Keratinocyte (primary cell): ENCODE measurements around the gene CFAP46. TPM values are rescaled to one million over a fixed set of nuclear protein-coding genes. Genes with fewer than 3 reads are reported as not detected.

Experiments
- DNase-seq: peaks from one replicate; pipeline ENCODE4 v3.0.0-alpha.2; 2011; ENCODE audit warnings: low read depth, missing footprints, low spot score
- FAIRE-seq: peaks from 2 replicates; lab custom pipeline; 2011; peaks lifted over from hg19 to GRCh38; lab: Jason Lieb, UNC
- H2AFZ ChIP-seq: 2 replicates; pipeline ENCODE4 v1.6.0; 2012; ENCODE audit warnings: low read length, control low read depth, inconsistent platforms; ENCODE audit not compliant: control insufficient read depth
- H3K27ac ChIP-seq: 2 replicates; pipeline ENCODE4 v1.5.1; 2011; ENCODE audit warnings: low read length; ENCODE audit not compliant: control insufficient read depth, insufficient read depth
- H3K27me3 ChIP-seq: 3 replicates; pipeline ENCODE4 v1.6.0; 2011; ENCODE audit warnings: low read length; ENCODE audit not compliant: control insufficient read depth, insufficient read depth; ENCODE audit errors: extremely low read depth
- H3K36me3 ChIP-seq, 2 experiments: 2 replicates in 1 of 2; 3 replicates in 1 of 2; pipeline ENCODE4 v1.5.1; 2011; ENCODE audit warnings: low read length in 2 of 2, mild to moderate bottlenecking in 1 of 2; ENCODE audit not compliant: control insufficient read depth in 2 of 2, insufficient read depth in 2 of 2; ENCODE audit errors: extremely low read depth in 1 of 2
- H3K4me1 ChIP-seq: 3 replicates; pipeline ENCODE4 v1.5.1; 2011; ENCODE audit warnings: low read length; ENCODE audit not compliant: control insufficient read depth, insufficient read depth; ENCODE audit errors: extremely low read depth
- H3K4me2 ChIP-seq: 3 replicates; pipeline ENCODE4 v1.6.0; 2011; ENCODE audit warnings: low read depth, low read length; ENCODE audit not compliant: control insufficient read depth, insufficient read depth; ENCODE audit errors: extremely low read depth
- H3K4me3 ChIP-seq, 3 experiments: fragments of 200-600 bp in 1 of 3; sonication (generic) in 1 of 3; 2 replicates in 2 of 3; 3 replicates in 1 of 3; pipeline ENCODE4 v1.5.1; 2011 to 2016; ENCODE audit warnings: low read length in 3 of 3, mild to moderate bottlenecking in 3 of 3, control low read depth in 2 of 3, inconsistent platforms in 1 of 3, low read depth in 1 of 3, mixed read lengths in 1 of 3, mixed run types in 1 of 3, moderate library complexity in 1 of 3; ENCODE audit not compliant: control insufficient read depth in 2 of 3, insufficient read depth in 2 of 3; ENCODE audit errors: extremely low read depth in 1 of 3
- H3K79me2 ChIP-seq: 2 replicates; pipeline ENCODE4 v1.6.0; 2012; ENCODE audit warnings: low read length; ENCODE audit not compliant: control insufficient read depth, insufficient read depth
- H3K9ac ChIP-seq: 3 replicates; pipeline ENCODE4 v1.6.0; 2011; ENCODE audit warnings: low read length; ENCODE audit not compliant: control insufficient read depth, insufficient read depth; ENCODE audit errors: extremely low read depth
- H3K9me1 ChIP-seq: 3 replicates; pipeline ENCODE4 v1.6.0; 2011; ENCODE audit warnings: low read length; ENCODE audit not compliant: control insufficient read depth, insufficient read depth; ENCODE audit errors: extremely low read depth
- H3K9me3 ChIP-seq: 2 replicates; pipeline ENCODE4 v1.5.1; 2012; ENCODE audit warnings: low read depth, low read length; ENCODE audit not compliant: control insufficient read depth
- H4K20me1 ChIP-seq: 3 replicates; pipeline ENCODE4 v1.6.0; 2011; ENCODE audit warnings: low read length; ENCODE audit not compliant: control insufficient read depth, insufficient read depth; ENCODE audit errors: extremely low read depth
- CTCF ChIP-seq, 3 experiments: IDR thresholded peaks in 1 of 3; conservative IDR thresholded peaks in 1 of 3; optimal IDR thresholded peaks in 1 of 3; 2 replicates in 2 of 3; 3 replicates in 1 of 3; pipeline versions ENCODE3 to v1.5.1; 2011; ENCODE audit warnings: low read length in 3 of 3, mild to moderate bottlenecking in 3 of 3, moderate library complexity in 2 of 3, control low read depth in 1 of 3, inconsistent platforms in 1 of 3; ENCODE audit not compliant: insufficient read depth in 2 of 3; ENCODE audit errors: extremely low read depth in 1 of 3
- EZH2 ChIP-seq: IDR thresholded peaks from one replicate; pipeline ENCODE4 v1.6.1; 2012; ENCODE audit warnings: inconsistent platforms, mild to moderate bottlenecking, low read length, moderate library complexity
- dilution Hi-C: fragments of 300-500 bp; cut with MboI; formaldehyde crosslinking; loops from one replicate; pipeline ENCODE4 v1.7.0; 2020; ENCODE audit warnings: low sequenced_read_pairs; ENCODE audit not compliant: extremely low pct_ligation_motif_present
- polyA plus RNA-seq, 5 experiments: library from polyadenylated mRNA; depleted of rRNA in 3 of 5; stranded (reverse) in 3 of 5; stranded (forward) in 1 of 5; unstranded in 1 of 5; fragments of >200 nt; gene quantifications; 1 replicate in 1 of 5; 2 replicates in 3 of 5; 3 replicates in 1 of 5; pipeline versions ENCODE4 v1.2.1 to v1.2.3, GENCODE V29; 2011 to 2012; ENCODE audit warnings: missing spikeins in 2 of 5, low read depth in 1 of 5, low replicate concordance in 1 of 5

Gene CFAP46
- polyA plus RNA-seq, 1 donor (not counting 4 experiments of a cell fraction or from before 2014, with no cell fraction given), result 1.00 TPM

GRCh38 chr10:132881186-132881920 is 61.0 kb downstream of the CFAP46 start:
- H3K4me2 ChIP-seq, result no peak overlapping the region
- no peak for TF ChIP-seq CTCF (optimal IDR thresholded peaks at IDR 0.05 in 1 of 3, IDR thresholded peaks at IDR 0.05 in 1 of 3, conservative IDR thresholded peaks at IDR 0.05 in 1 of 3; ENCODE audit: extremely low read depth in 1 of 3, insufficient read depth in 2 of 3, low read length in 3 of 3)
- TF ChIP-seq EZH2, result no peak
- dilution Hi-C loops, result no loop called here
- no peaks in the 10 kb centered on the region for H3K9me3 ChIP-seq
- H3K4me1 ChIP-seq, result no peaks in the 10 kb centered on the region
- no peaks in the 10 kb centered on the region for H3K9me1 ChIP-seq
- no peak overlapping the region for H2AFZ ChIP-seq
- H3K27ac ChIP-seq, result no peak overlapping the region
- no peak overlapping the region for H3K9ac ChIP-seq
- no peak for FAIRE-seq
- no peaks in the 10 kb centered on the region for H3K79me2 ChIP-seq
- H3K27me3 ChIP-seq, result peaks cover 34% of the 10 kb centered on the region
- no peak for DNase-seq
- H3K4me3 ChIP-seq, result no peak overlapping the region
- no peaks in the 10 kb centered on the region for H3K36me3 ChIP-seq
- no peaks in the 10 kb centered on the region for H4K20me1 ChIP-seq

DNA sequence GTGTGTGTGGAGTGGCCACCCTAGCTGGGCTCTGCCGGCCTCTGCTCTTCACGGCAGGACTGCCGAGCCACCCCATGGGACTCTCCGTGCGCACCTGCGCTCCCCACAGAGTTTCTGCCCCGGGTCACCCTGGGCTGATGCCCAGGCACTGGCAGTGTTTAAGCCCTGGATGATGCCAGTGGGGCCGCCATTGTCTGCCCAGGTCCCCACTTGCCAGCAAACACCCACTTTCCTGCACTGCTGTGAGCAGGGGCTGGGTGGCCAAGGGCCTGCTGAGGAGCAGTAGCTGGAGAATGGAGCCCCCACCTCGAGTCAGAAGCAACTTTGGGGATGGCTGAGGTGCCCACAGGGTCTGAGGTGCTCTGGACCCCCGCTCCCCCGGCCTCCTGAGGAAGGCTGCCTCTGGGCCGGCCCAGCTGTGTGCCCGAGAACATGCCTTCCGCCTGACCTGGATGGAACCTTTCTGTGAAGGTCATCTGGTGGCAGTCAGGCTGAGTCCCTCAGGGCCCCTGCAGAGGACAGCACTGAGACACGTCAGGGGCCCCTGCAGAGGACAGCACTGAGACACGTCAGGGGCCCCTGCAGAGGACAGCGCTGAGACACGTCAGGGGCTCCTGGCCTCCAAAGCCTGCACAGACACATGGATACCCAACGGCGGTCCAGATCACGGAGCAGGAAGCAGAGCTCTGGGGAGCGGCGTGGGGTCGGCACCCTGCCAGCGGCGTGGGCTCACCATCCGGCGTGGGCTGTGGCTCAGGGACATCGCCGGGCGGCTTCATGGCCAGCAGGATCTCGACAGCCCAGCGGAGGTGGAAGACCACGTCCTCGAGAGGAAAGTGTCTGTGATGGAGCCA is 62.0 kb downstream of the CFAP46 start:
- Histone ChIP-seq H3K27ac (no peak overlapping the region), H4K20me1 (no peaks in the 10 kb centered on the region), H3K36me3 (no peaks in the 10 kb centered on the region), H3K9ac (no peak overlapping the region), H3K27me3 (peaks cover 34% of the 10 kb centered on the region), H3K79me2 (no peaks in the 10 kb centered on the region), H3K4me2 (no peak overlapping the region), H3K4me3 (no peak overlapping the region), H3K9me1 (no peaks in the 10 kb centered on the region), H3K9me3 (no peaks in the 10 kb centered on the region), H2AFZ (no peak overlapping the region), H3K4me1 (no peaks in the 10 kb centered on the region)
- FAIRE-seq (no peak), DNase-seq (no peak)
- TF ChIP-seq EZH2 (no peak), CTCF (optimal IDR thresholded peaks at IDR 0.05 in 1 of 3, IDR thresholded peaks at IDR 0.05 in 1 of 3, conservative IDR thresholded peaks at IDR 0.05 in 1 of 3; ENCODE audit: extremely low read depth in 1 of 3, insufficient read depth in 2 of 3, low read length in 3 of 3) (no peak)
- dilution Hi-C loops, result no loop called here
